ENCODE results near the gene OR2A25.

- TF ChIP-seq KAT7 (CRISPR knock-in tag; IDR thresholded peaks at IDR 0.05; ENCODE audit: borderline replicate concordance) = no peak
- TF ChIP-seq NR3C1 (CRISPR knock-in tag; conservative IDR thresholded peaks at IDR 0.05; ENCODE audit: low read depth) = no peak
- no peak for TF ChIP-seq CREB1 (CRISPR knock-in tag; IDR thresholded peaks at IDR 0.05)
- TF ChIP-seq, protein P1, sequence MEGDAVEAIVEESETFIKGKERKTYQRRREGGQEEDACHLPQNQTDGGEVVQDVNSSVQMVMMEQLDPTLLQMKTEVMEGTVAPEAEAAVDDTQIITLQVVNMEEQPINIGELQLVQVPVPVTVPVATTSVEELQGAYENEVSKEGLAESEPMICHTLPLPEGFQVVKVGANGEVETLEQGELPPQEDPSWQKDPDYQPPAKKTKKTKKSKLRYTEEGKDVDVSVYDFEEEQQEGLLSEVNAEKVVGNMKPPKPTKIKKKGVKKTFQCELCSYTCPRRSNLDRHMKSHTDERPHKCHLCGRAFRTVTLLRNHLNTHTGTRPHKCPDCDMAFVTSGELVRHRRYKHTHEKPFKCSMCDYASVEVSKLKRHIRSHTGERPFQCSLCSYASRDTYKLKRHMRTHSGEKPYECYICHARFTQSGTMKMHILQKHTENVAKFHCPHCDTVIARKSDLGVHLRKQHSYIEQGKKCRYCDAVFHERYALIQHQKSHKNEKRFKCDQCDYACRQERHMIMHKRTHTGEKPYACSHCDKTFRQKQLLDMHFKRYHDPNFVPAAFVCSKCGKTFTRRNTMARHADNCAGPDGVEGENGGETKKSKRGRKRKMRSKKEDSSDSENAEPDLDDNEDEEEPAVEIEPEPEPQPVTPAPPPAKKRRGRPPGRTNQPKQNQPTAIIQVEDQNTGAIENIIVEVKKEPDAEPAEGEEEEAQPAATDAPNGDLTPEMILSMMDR (IDR thresholded peaks at IDR 0.05) = no peak
- TF ChIP-seq JUN (CRISPR knock-in tag; IDR thresholded peaks at IDR 0.05) = no peak
- TF ChIP-seq USF1 (CRISPR knock-in tag; IDR thresholded peaks at IDR 0.05) = no peak
- no peak for TF ChIP-seq PRRX2 (CRISPR knock-in tag; IDR thresholded peaks at IDR 0.05)
- no peak for TF ChIP-seq TEAD4 (CRISPR knock-in tag; IDR thresholded peaks at IDR 0.05)
- TF ChIP-seq ZNF512 (CRISPR knock-in tag; IDR thresholded peaks at IDR 0.05; ENCODE audit: borderline replicate concordance) = no peak
Measured at GRCh38 chr7:144102041-144102440, 32.4 kb downstream of the OR2A25 start.

Measured in WTC11 (cell line).